HEK293 (cell line): Measurements from ENCODE around the gene ALOX15B.

ENCODE experiments used
- FEZF1 ChIP-seq: fragments of 450-650 bp; formaldehyde crosslinking; IDR thresholded peaks from 2 replicates; pipeline ENCODE4 v1.5.1; 2016; ENCODE audit warnings: missing biosample characterization, missing genetic modification characterization
- HOXD13 ChIP-seq: sonication (generic); formaldehyde crosslinking; IDR thresholded peaks from 2 replicates; pipeline ENCODE4 v1.8.0; 2022; ENCODE audit warnings: missing genetic modification reagents, borderline replicate concordance
- KLF1 ChIP-seq: fragments of 450-650 bp; formaldehyde crosslinking; IDR thresholded peaks from 2 replicates; pipeline ENCODE4 v1.5.1; 2016; ENCODE audit warnings: missing biosample characterization, missing genetic modification characterization
- KLF8 ChIP-seq: fragments of 450-650 bp; formaldehyde crosslinking; IDR thresholded peaks from 2 replicates; pipeline ENCODE4 v1.5.1; 2016; ENCODE audit warnings: missing biosample characterization, missing genetic modification characterization
- PRDM1 ChIP-seq: fragments of 450-650 bp; formaldehyde crosslinking; IDR thresholded peaks from 2 replicates; pipeline ENCODE4; 2016; ENCODE audit warnings: missing biosample characterization, missing genetic modification characterization
- SP3 ChIP-seq: fragments of 450-650 bp; formaldehyde crosslinking; IDR thresholded peaks from 2 replicates; pipeline ENCODE4 v1.5.1; 2016; ENCODE audit warnings: missing biosample characterization, missing genetic modification characterization
- TCF7L2 ChIP-seq: IDR thresholded peaks from 2 replicates; pipeline ENCODE4 v1.6.1; 2011; ENCODE audit warnings: low read depth, mild to moderate bottlenecking, inconsistent platforms, low read length, moderate library complexity, borderline replicate concordance
- TRIM28 ChIP-seq: IDR thresholded peaks from 2 replicates; pipeline ENCODE4 v1.6.1; 2011; ENCODE audit warnings: low read length, control low read depth, borderline replicate concordance
- ZBTB48 ChIP-seq: fragments of 450-650 bp; formaldehyde crosslinking; IDR thresholded peaks from 2 replicates; pipeline ENCODE4 v1.5.1; 2016; ENCODE audit warnings: missing biosample characterization, missing genetic modification characterization
- ZFHX2 ChIP-seq: fragments of 450-650 bp; formaldehyde crosslinking; conservative IDR thresholded peaks from 2 replicates; pipeline ENCODE4 v1.5.1; 2016; ENCODE audit warnings: missing biosample characterization, missing genetic modification characterization
- ZIC2 ChIP-seq: fragments of 450-650 bp; formaldehyde crosslinking; IDR thresholded peaks from 2 replicates; pipeline ENCODE4 v1.5.1; 2016; ENCODE audit warnings: missing biosample characterization, missing genetic modification characterization
- ZNF184 ChIP-seq: fragments of 450-650 bp; IDR thresholded peaks from 2 replicates; pipeline ENCODE4 v1.5.1; 2018; ENCODE audit warnings: missing biosample characterization, mild to moderate bottlenecking, missing genetic modification characterization
- ZNF211 ChIP-seq: fragments of 450-650 bp; formaldehyde crosslinking; IDR thresholded peaks from 2 replicates; pipeline ENCODE4 v1.5.1; 2016; ENCODE audit warnings: low read depth, missing biosample characterization, missing genetic modification characterization
- ZNF214 ChIP-seq: fragments of 450-650 bp; formaldehyde crosslinking; IDR thresholded peaks from 2 replicates; pipeline ENCODE4 v1.5.1; 2017; ENCODE audit warnings: missing biosample characterization, mild to moderate bottlenecking, missing genetic modification characterization, borderline replicate concordance
- ZNF23 ChIP-seq: fragments of 450-650 bp; formaldehyde crosslinking; IDR thresholded peaks from 2 replicates; pipeline ENCODE4 v1.5.1; 2016; ENCODE audit warnings: missing biosample characterization, missing genetic modification characterization, borderline replicate concordance
- ZNF335 ChIP-seq: fragments of 450-650 bp; formaldehyde crosslinking; conservative IDR thresholded peaks from 2 replicates; pipeline ENCODE4 v1.5.1; 2016; ENCODE audit warnings: missing biosample characterization, missing genetic modification characterization
- ZNF423 ChIP-seq: fragments of 450-650 bp; formaldehyde crosslinking; IDR thresholded peaks from 2 replicates; pipeline ENCODE4 v1.5.1; 2016; ENCODE audit warnings: missing biosample characterization, missing genetic modification characterization
- ZNF449 ChIP-seq: fragments of 450-650 bp; formaldehyde crosslinking; IDR thresholded peaks from 2 replicates; pipeline ENCODE4 v1.5.1; 2017; ENCODE audit warnings: missing biosample characterization, mild to moderate bottlenecking, missing genetic modification characterization, moderate library complexity
- ZNF488 ChIP-seq: fragments of 450-650 bp; formaldehyde crosslinking; IDR thresholded peaks from 2 replicates; pipeline ENCODE4 v1.5.1; 2016; ENCODE audit warnings: missing biosample characterization, missing genetic modification characterization
- ZNF521 ChIP-seq: fragments of 450-650 bp; formaldehyde crosslinking; IDR thresholded peaks from 2 replicates; pipeline ENCODE4 v1.5.1; 2017; ENCODE audit warnings: missing biosample characterization, mild to moderate bottlenecking, missing genetic modification characterization
- ZNF561 ChIP-seq: fragments of 450-650 bp; IDR thresholded peaks from 2 replicates; pipeline ENCODE4 v1.5.1; 2018; ENCODE audit warnings: missing biosample characterization, missing genetic modification characterization, borderline replicate concordance
- ZNF571 ChIP-seq: fragments of 450-650 bp; formaldehyde crosslinking; IDR thresholded peaks from 2 replicates; pipeline ENCODE4 v1.5.0; 2017; ENCODE audit warnings: missing biosample characterization, missing genetic modification characterization
- ZNF701 ChIP-seq: fragments of 450-650 bp; formaldehyde crosslinking; IDR thresholded peaks from 2 replicates; pipeline ENCODE4 v1.5.1; 2016; ENCODE audit warnings: missing biosample characterization, missing genetic modification characterization
- ZNF830 ChIP-seq: fragments of 450-650 bp; IDR thresholded peaks from 2 replicates; pipeline ENCODE4 v1.5.0; 2018; ENCODE audit warnings: missing biosample characterization, missing genetic modification characterization, low read depth, mild to moderate bottlenecking, moderate library complexity
- ZXDB ChIP-seq: fragments of 450-650 bp; formaldehyde crosslinking; IDR thresholded peaks from 2 replicates; pipeline ENCODE4 v1.5.1; 2016; ENCODE audit warnings: missing biosample characterization, missing genetic modification characterization
- TF ChIP-seq, protein P1 (sequence below): fragments of 450-650 bp; formaldehyde crosslinking; IDR thresholded peaks from 2 replicates; pipeline ENCODE4 v1.5.1; 2016; ENCODE audit warnings: missing biosample characterization, missing genetic modification characterization
- TF ChIP-seq, protein P2 (sequence below): fragments of 450-650 bp; IDR thresholded peaks from 2 replicates; pipeline ENCODE4 v1.5.1; 2018; ENCODE audit warnings: missing biosample characterization, missing genetic modification characterization
- TF ChIP-seq, protein P3 (sequence below): fragments of 450-650 bp; formaldehyde crosslinking; IDR thresholded peaks from 2 replicates; pipeline ENCODE4 v1.5.1; 2016; ENCODE audit warnings: missing biosample characterization, missing genetic modification characterization, borderline replicate concordance
- TF ChIP-seq, protein P4 (sequence below): fragments of 450-650 bp; formaldehyde crosslinking; IDR thresholded peaks from 2 replicates; pipeline ENCODE4 v1.5.1; 2016; ENCODE audit warnings: missing biosample characterization, missing genetic modification characterization, low read depth

ALOX15B gene

GRCh38 chr17:8079291-8080207, 40.7 kb downstream of the ALOX15B start (continued):
- TF ChIP-seq, protein P1, sequence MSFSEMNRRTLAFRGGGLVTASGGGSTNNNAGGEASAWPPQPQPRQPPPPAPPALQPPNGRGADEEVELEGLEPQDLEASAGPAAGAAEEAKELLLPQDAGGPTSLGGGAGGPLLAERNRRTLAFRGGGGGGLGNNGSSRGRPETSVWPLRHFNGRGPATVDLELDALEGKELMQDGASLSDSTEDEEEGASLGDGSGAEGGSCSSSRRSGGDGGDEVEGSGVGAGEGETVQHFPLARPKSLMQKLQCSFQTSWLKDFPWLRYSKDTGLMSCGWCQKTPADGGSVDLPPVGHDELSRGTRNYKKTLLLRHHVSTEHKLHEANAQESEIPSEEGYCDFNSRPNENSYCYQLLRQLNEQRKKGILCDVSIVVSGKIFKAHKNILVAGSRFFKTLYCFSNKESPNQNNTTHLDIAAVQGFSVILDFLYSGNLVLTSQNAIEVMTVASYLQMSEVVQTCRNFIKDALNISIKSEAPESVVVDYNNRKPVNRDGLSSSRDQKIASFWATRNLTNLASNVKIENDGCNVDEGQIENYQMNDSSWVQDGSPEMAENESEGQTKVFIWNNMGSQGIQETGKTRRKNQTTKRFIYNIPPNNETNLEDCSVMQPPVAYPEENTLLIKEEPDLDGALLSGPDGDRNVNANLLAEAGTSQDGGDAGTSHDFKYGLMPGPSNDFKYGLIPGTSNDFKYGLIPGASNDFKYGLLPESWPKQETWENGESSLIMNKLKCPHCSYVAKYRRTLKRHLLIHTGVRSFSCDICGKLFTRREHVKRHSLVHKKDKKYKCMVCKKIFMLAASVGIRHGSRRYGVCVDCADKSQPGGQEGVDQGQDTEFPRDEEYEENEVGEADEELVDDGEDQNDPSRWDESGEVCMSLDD = peak; percentile 85
- peak; percentile 75; the same call in 1 of the 2 replicates for TF ChIP-seq ZNF561
- TF ChIP-seq FEZF1 (tag by site-specific recombination) = no peak
- no peak for TF ChIP-seq HOXD13 (CRISPR knock-in tag)
- TF ChIP-seq ZNF423 (tag by site-specific recombination) = no peak
- TF ChIP-seq, protein P2, sequence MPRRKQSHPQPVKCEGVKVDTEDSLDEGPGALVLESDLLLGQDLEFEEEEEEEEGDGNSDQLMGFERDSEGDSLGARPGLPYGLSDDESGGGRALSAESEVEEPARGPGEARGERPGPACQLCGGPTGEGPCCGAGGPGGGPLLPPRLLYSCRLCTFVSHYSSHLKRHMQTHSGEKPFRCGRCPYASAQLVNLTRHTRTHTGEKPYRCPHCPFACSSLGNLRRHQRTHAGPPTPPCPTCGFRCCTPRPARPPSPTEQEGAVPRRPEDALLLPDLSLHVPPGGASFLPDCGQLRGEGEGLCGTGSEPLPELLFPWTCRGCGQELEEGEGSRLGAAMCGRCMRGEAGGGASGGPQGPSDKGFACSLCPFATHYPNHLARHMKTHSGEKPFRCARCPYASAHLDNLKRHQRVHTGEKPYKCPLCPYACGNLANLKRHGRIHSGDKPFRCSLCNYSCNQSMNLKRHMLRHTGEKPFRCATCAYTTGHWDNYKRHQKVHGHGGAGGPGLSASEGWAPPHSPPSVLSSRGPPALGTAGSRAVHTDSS (tag by site-specific recombination) = peak; percentile 39; the same call in 1 of the 2 replicates
- 0 out of 2 replicates have a peak, but pooled peaks have one; percentile 0 for TF ChIP-seq KLF1
- no peak for TF ChIP-seq ZNF521 (tag by site-specific recombination)
- no peak for TF ChIP-seq TCF7L2
- peak; percentile 25 for TF ChIP-seq ZBTB48
- no peak for TF ChIP-seq ZNF184 (tag by site-specific recombination)
- no peak for TF ChIP-seq ZNF211 (tag by site-specific recombination)
- peak; percentile 37 for TF ChIP-seq SP3
- peak; percentile 77 for TF ChIP-seq ZNF449
- no peak for TF ChIP-seq TRIM28
- peak; percentile 59 for TF ChIP-seq KLF8 (tag by site-specific recombination)
- TF ChIP-seq PRDM1 = no peak
- TF ChIP-seq ZNF571 (tag by site-specific recombination) = no peak
- TF ChIP-seq ZNF214 (tag by site-specific recombination) = no peak
- TF ChIP-seq, protein P3, sequence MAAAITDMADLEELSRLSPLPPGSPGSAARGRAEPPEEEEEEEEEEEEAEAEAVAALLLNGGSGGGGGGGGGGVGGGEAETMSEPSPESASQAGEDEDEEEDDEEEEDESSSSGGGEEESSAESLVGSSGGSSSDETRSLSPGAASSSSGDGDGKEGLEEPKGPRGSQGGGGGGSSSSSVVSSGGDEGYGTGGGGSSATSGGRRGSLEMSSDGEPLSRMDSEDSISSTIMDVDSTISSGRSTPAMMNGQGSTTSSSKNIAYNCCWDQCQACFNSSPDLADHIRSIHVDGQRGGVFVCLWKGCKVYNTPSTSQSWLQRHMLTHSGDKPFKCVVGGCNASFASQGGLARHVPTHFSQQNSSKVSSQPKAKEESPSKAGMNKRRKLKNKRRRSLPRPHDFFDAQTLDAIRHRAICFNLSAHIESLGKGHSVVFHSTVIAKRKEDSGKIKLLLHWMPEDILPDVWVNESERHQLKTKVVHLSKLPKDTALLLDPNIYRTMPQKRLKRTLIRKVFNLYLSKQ (tag by site-specific recombination) = no peak
- peak; percentile 57; the same call in 1 of the 2 replicates for TF ChIP-seq ZXDB (tag by site-specific recombination)
- no peak for TF ChIP-seq ZNF23 (tag by site-specific recombination)
- peak; percentile 90 for TF ChIP-seq ZNF335
- no peak for TF ChIP-seq ZNF488 (tag by site-specific recombination)
- TF ChIP-seq ZNF830 (tag by site-specific recombination) = no peak
- TF ChIP-seq ZIC2 (tag by site-specific recombination) = peak; percentile 86
- TF ChIP-seq, protein P4, sequence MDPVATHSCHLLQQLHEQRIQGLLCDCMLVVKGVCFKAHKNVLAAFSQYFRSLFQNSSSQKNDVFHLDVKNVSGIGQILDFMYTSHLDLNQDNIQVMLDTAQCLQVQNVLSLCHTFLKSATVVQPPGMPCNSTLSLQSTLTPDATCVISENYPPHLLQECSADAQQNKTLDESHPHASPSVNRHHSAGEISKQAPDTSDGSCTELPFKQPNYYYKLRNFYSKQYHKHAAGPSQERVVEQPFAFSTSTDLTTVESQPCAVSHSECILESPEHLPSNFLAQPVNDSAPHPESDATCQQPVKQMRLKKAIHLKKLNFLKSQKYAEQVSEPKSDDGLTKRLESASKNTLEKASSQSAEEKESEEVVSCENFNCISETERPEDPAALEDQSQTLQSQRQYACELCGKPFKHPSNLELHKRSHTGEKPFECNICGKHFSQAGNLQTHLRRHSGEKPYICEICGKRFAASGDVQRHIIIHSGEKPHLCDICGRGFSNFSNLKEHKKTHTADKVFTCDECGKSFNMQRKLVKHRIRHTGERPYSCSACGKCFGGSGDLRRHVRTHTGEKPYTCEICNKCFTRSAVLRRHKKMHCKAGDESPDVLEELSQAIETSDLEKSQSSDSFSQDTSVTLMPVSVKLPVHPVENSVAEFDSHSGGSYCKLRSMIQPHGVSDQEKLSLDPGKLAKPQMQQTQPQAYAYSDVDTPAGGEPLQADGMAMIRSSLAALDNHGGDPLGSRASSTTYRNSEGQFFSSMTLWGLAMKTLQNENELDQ (tag by site-specific recombination) = no peak
- TF ChIP-seq ZNF701 (tag by site-specific recombination) = no peak
- no peak; the same call in 1 of the 2 replicates for TF ChIP-seq ZFHX2 (tag by site-specific recombination)
